Tibial nerve (tissue), 4 donors: Measurements from ENCODE around the gene PRSS16. TPM values are rescaled to one million over a fixed set of nuclear protein-coding genes. Genes with fewer than 3 reads are reported as not detected.

ENCODE experiments used
- DNase-seq, 2 donors: peaks; one replicate each; pipeline ENCODE4 v3.0.0-alpha.2; 2019; ENCODE audit warnings: low spot score in 2 of 2
- H3K27ac ChIP-seq, 4 donors: fragments of 200-600 bp; sonication (generic) in 3 of 4; one replicate each; pipeline ENCODE4 v1.5.1; 2017 to 2019; ENCODE audit warnings: mild to moderate bottlenecking in 1 of 4
- H3K27me3 ChIP-seq, 2 donors: fragments of 200-600 bp; sonication (generic) in 1 of 2; one replicate each; pipeline versions ENCODE4 v1.5.1 to v1.6.0; 2017 to 2019
- H3K36me3 ChIP-seq, 3 donors: fragments of 200-600 bp; sonication (generic); one replicate each; pipeline ENCODE4 v1.5.1; 2018 to 2019
- H3K4me1 ChIP-seq, 4 donors: fragments of 200-600 bp; sonication (generic) in 3 of 4; one replicate each; pipeline ENCODE4 v1.5.1; 2017 to 2019
- H3K4me3 ChIP-seq, 4 donors: fragments of 200-600 bp; sonication (generic) in 3 of 4; one replicate each; pipeline ENCODE4 v1.5.1; 2017 to 2019; ENCODE audit warnings: mild to moderate bottlenecking in 1 of 4, moderate library complexity in 1 of 4
- H3K9me3 ChIP-seq, 4 donors: fragments of 200-600 bp; sonication (generic) in 3 of 4; one replicate each; pipeline ENCODE4 v1.5.1; 2017 to 2019
- CTCF ChIP-seq, 5 experiments: fragments of 200-600 bp in 3 of 5; fragments of 450-650 bp in 2 of 5; sonication (generic) in 3 of 5; IDR thresholded peaks; one replicate each; pipeline ENCODE4 v1.5.1; 2016 to 2019; ENCODE audit warnings: antibody characterized with exemption in 5 of 5, mild to moderate bottlenecking in 3 of 5, moderate library complexity in 2 of 5
- EP300 ChIP-seq, 2 donors: sonication (generic); formaldehyde crosslinking; IDR thresholded peaks; one replicate each; pipeline ENCODE4 v1.6.1; 2017; ENCODE audit warnings: antibody characterized with exemption in 2 of 2, mild to moderate bottlenecking in 1 of 2
- POLR2A ChIP-seq, 2 donors: fragments of 450-650 bp; IDR thresholded peaks; one replicate each; pipeline ENCODE4 v1.6.1; 2017; ENCODE audit warnings: antibody characterized with exemption in 2 of 2, mild to moderate bottlenecking in 2 of 2, moderate library complexity in 2 of 2
- WGBS, 2 donors: methylation state at CpG; one replicate each; pipeline ENCODE4 v1.1.5; 2018; 5-methylcytosine and 5-hydroxymethylcytosine counted together
- total RNA-seq, 4 donors: library from RNA; depleted of rRNA; stranded (reverse); fragments of >200 nt; gene quantifications; one replicate each; pipeline ENCODE4 v1.1.0, GENCODE V29; 2016

PRSS16 gene
- total RNA-seq, 4 donors from 2014 or later: not detected

- H3K4me1 ChIP-seq: peaks cover 0 to 7% (median 0%) of the 10 kb centered on the region in 4 donors
- peaks cover 0 to 23% (median 0%) of the 10 kb centered on the region in 4 donors for H3K9me3 ChIP-seq
- TF ChIP-seq EP300 (IDR thresholded peaks at IDR 0.05): no peak
- TF ChIP-seq CTCF (IDR thresholded peaks at IDR 0.05): no peak
- TF ChIP-seq POLR2A (IDR thresholded peaks at IDR 0.05): no peak
- H3K27ac ChIP-seq: no peak overlapping the region
- H3K27me3 ChIP-seq: peaks cover 0 to 99% of the 10 kb centered on the region in 2 donors
- WGBS, 2 donors: 10% methylated on average over 10 of the region's 10 CpGs
- DNase-seq: no peak
- H3K4me3 ChIP-seq: no peak overlapping the region
- H3K36me3 ChIP-seq: no peaks in the 10 kb centered on the region
Measured at GRCh38 chr6:27290850-27291208, 43.3 kb downstream of the PRSS16 start.

- TF ChIP-seq POLR2A (IDR thresholded peaks at IDR 0.05) (no peak), EP300 (IDR thresholded peaks at IDR 0.05) (no peak), CTCF (IDR thresholded peaks at IDR 0.05) (no peak)
- no peaks in the 10 kb centered on the region for H3K36me3 ChIP-seq
- no peak for DNase-seq
- H3K4me1 ChIP-seq: no peaks in the 10 kb centered on the region
- H3K4me3 ChIP-seq: no peak overlapping the region
- 20% methylated on average over 28 of the region's 28 CpGs for WGBS, 2 donors
- peaks cover 3 to 95% of the 10 kb centered on the region in 2 donors for H3K27me3 ChIP-seq
- peaks cover 0 to 16% (median 0%) of the 10 kb centered on the region in 4 donors for H3K9me3 ChIP-seq
- H3K27ac ChIP-seq: no peak overlapping the region
Measured at GRCh38 chr6:27293436-27294098, 46.1 kb downstream of the PRSS16 start.

GRCh38 chr6:27294409-27294808 lies 46.9 kb downstream of the PRSS16 start:
- peaks cover 3 to 90% of the 10 kb centered on the region in 2 donors for H3K27me3 ChIP-seq
- no peaks in the 10 kb centered on the region for H3K4me1 ChIP-seq
- DNase-seq: no peak
- TF ChIP-seq CTCF (IDR thresholded peaks at IDR 0.05) (no peak), EP300 (IDR thresholded peaks at IDR 0.05) (no peak), POLR2A (IDR thresholded peaks at IDR 0.05) (no peak)
- H3K27ac ChIP-seq: no peak overlapping the region
- H3K4me3 ChIP-seq: no peak overlapping the region
- no peaks in the 10 kb centered on the region for H3K36me3 ChIP-seq
- peaks cover 0 to 16% (median 0%) of the 10 kb centered on the region in 4 donors for H3K9me3 ChIP-seq
- 11 to 19% methylated on average over 5 of the region's 5 CpGs for WGBS, 2 donors

- Histone ChIP-seq H3K4me3 (no peak overlapping the region), H3K27ac (no peak overlapping the region), H3K27me3 (peaks cover 3 to 83% of the 10 kb centered on the region in 2 donors), H3K4me1 (no peaks in the 10 kb centered on the region), H3K9me3 (peaks cover 0 to 18% (median 0%) of the 10 kb centered on the region in 4 donors), H3K36me3 (no peaks in the 10 kb centered on the region)
- TF ChIP-seq POLR2A (IDR thresholded peaks at IDR 0.05) (no peak), CTCF (IDR thresholded peaks at IDR 0.05) (no peak), EP300 (IDR thresholded peaks at IDR 0.05) (no peak)
- DNase-seq: no peak
- 3 to 5% methylated on average over 20 of the region's 20 CpGs for WGBS, 2 donors
Measured at GRCh38 chr6:27295301-27296079, 48.0 kb downstream of the PRSS16 start.
